ENCODE data around the gene MGST2.

MGST2 gene

GRCh38 chr4:139715746-139716391 lies 50.2 kb downstream of the MGST2 start:
- H3K4me3 ChIP-seq (ENCODE audit: low read depth, low read length), result no peak overlapping the region
- TF ChIP-seq, protein P1, sequence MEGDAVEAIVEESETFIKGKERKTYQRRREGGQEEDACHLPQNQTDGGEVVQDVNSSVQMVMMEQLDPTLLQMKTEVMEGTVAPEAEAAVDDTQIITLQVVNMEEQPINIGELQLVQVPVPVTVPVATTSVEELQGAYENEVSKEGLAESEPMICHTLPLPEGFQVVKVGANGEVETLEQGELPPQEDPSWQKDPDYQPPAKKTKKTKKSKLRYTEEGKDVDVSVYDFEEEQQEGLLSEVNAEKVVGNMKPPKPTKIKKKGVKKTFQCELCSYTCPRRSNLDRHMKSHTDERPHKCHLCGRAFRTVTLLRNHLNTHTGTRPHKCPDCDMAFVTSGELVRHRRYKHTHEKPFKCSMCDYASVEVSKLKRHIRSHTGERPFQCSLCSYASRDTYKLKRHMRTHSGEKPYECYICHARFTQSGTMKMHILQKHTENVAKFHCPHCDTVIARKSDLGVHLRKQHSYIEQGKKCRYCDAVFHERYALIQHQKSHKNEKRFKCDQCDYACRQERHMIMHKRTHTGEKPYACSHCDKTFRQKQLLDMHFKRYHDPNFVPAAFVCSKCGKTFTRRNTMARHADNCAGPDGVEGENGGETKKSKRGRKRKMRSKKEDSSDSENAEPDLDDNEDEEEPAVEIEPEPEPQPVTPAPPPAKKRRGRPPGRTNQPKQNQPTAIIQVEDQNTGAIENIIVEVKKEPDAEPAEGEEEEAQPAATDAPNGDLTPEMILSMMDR (IDR thresholded peaks at IDR 0.05; ENCODE audit: low read depth, low read length, missing control alignments), result no peak
- DNase-seq (ENCODE audit: low read depth), result no peak

DNA sequence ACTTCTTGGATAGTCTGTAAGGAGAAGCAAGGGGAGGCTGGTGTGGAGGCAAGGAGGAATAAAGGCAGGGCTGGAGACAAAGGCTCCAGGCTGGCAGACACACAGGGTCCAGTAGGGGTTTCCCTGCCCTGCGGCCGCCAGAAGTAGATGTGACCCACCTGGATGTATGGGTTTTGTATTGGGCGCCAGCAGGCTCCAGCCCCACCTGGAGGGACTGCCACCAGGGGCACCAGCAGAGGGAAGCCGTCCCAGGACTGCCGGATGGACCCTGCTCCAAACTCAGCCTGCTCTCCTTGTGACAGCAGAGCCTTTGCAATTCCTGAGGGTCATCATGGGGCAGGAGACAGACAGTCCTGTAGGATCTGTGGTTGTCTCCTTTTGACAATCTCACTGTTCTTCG lies 52.7 kb downstream of the MGST2 start:
- DNase-seq (ENCODE audit: low read depth), result no peak
- TF ChIP-seq, protein P1 (IDR thresholded peaks at IDR 0.05; ENCODE audit: low read depth, low read length, missing control alignments), result no peak

DNA sequence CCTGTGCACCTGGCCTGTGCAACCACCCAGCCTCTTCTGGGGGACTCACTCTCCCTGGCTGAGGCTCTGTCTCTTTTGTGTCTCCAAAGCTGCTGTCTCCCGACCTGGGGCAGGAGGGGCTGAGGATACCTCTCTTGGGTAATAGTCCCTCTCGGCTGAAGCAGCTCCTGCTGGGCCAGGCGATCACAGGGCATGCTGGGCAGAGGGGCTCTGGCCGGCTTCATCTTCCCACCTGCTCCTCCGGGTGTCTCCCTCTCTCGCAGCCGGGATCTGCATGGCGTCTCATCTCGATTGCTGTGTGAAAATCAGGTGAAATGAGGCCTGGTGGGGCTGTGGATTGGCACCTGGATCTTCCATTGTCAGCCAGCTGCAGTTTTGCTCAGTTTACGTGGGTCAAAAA lies 53.2 kb downstream of the MGST2 start:
- TF ChIP-seq, protein P1 (IDR thresholded peaks at IDR 0.05; ENCODE audit: low read depth, low read length, missing control alignments), result no peak
- DNase-seq (ENCODE audit: low read depth), result no peak
- no peak overlapping the region for H3K4me3 ChIP-seq (ENCODE audit: low read depth, low read length)

More for the DNA sequence above, 52.7 kb downstream of the MGST2 start:
- H3K4me3 ChIP-seq (ENCODE audit: low read depth, low read length), result no peak overlapping the region

- H3K4me3 ChIP-seq (ENCODE audit: low read depth, low read length), result no peak overlapping the region
- TF ChIP-seq, protein P1 (IDR thresholded peaks at IDR 0.05; ENCODE audit: low read depth, low read length, missing control alignments), result no peak
- no peak for DNase-seq (ENCODE audit: low read depth)
These were observed 53.9 kb downstream of the MGST2 start for GRCh38 chr4:139719381-139720101.

DNA sequence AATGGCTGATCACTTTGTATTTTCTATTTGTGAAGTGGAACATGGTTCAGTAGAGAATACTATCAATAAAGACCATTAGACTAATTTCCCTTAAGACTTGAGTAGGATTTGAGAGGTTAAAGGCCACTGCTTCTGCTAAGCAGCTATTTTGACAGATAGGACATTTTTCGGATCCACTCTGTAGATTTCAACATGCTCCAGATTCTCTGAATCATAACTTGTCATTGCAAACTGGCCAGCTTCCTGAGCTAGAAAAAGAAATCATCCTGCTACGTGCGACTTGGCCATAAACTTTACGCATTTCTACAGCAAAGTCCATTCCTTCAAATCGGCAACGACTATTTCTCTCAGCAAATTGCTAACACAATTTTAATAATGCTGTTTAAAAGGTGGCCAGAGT lies 55.2 kb downstream of the MGST2 start:
- TF ChIP-seq, protein P1 (IDR thresholded peaks at IDR 0.05; ENCODE audit: low read depth, low read length, missing control alignments), result no peak
- no peak overlapping the region for H3K4me3 ChIP-seq (ENCODE audit: low read depth, low read length)
- DNase-seq (ENCODE audit: low read depth), result no peak

- no peak overlapping the region for H3K4me3 ChIP-seq (ENCODE audit: low read depth, low read length)
- no peak for DNase-seq (ENCODE audit: low read depth)
- TF ChIP-seq, protein P1 (IDR thresholded peaks at IDR 0.05; ENCODE audit: low read depth, low read length, missing control alignments), result no peak
These were observed 56.2 kb downstream of the MGST2 start for GRCh38 chr4:139721789-139722188.

Data from GM12864 (cell line).